Activated CD8-positive, alpha-beta T cell treated with anti-CD3 and anti-CD28 coated beads, Interleukin-2, amount 10 ng/mL, durations not matched to agents 7 days and 5 days (primary cell): Measurements from ENCODE around the gene GTF2IRD1. TPM values are rescaled to one million over a fixed set of nuclear protein-coding genes. Genes with fewer than 3 reads are reported as not detected.
A peak's percentile ranks its signal among the peaks of the same experiment; 100 is the strongest.

Experiments
- ATAC-seq: fragments of 150-1000 bp; cut with Tn5 transposase; one replicate; pipeline ENCODE4 v1.10.0; 2021; ENCODE audit warnings: moderate library complexity
- CTCF ChIA-PET: fragments of 350-600 bp; sonication (Branson Sonifier 250); formaldehyde crosslinking; loops from one replicate; lab custom pipeline; 2021; ENCODE audit warnings: antibody characterized with exemption; lab: Charles Lee
- POLR2A ChIA-PET: fragments of 350-600 bp; sonication (Branson Sonifier 250); formaldehyde crosslinking; loops from one replicate; lab custom pipeline; 2021; ENCODE audit warnings: antibody characterized with exemption; lab: Charles Lee
- DNase-seq: peaks from one replicate; pipeline ENCODE4 v3.0.0-alpha.2; 2020
- H3K27ac Mint-ChIP-seq: one replicate; pipeline ENCODE4 v1.8.0; 2021; ENCODE audit warnings: mild to moderate bottlenecking, mixed read lengths
- H3K27me3 Mint-ChIP-seq: one replicate; pipeline ENCODE4 v1.8.0; 2021; ENCODE audit warnings: low read depth, mixed read lengths
- H3K36me3 Mint-ChIP-seq: one replicate; pipeline ENCODE4 v1.8.0; 2021; ENCODE audit warnings: low read depth, mixed read lengths
- H3K4me1 Mint-ChIP-seq: one replicate; pipeline ENCODE4 v1.8.0; 2021; ENCODE audit warnings: low read depth, mixed read lengths
- H3K4me3 Mint-ChIP-seq: one replicate; pipeline ENCODE4 v1.8.0; 2021; ENCODE audit warnings: mild to moderate bottlenecking, mixed read lengths
- H3K9me3 Mint-ChIP-seq: one replicate; pipeline ENCODE4 v1.8.0; 2022; ENCODE audit warnings: mixed read lengths; ENCODE audit not compliant: insufficient read depth
- total RNA-seq, 2 experiments: library from RNA; stranded (reverse); gene quantifications; one replicate each; pipeline ENCODE4 v1.2.3, GENCODE V29; 2021

Gene GTF2IRD1
- total RNA-seq, 2 experiments from 2014 or later: not detected

GRCh38 chr7:74582447-74583039 lies 128.8 kb downstream of the GTF2IRD1 start:
- Mint-ChIP-seq H3K4me3 (no peak overlapping the region), H3K36me3 (no peaks in the 10 kb centered on the region), H3K27ac (no peak overlapping the region), H3K27me3 (no peaks in the 10 kb centered on the region), H3K4me1 (no peaks in the 10 kb centered on the region), H3K9me3 (no peaks in the 10 kb centered on the region)
- ChIA-PET CTCF (no interaction called here), POLR2A (no interaction called here)
- ATAC-seq (no peak), DNase-seq (no peak)

- Mint-ChIP-seq H3K36me3 (no peaks in the 10 kb centered on the region), H3K4me1 (no peaks in the 10 kb centered on the region), H3K27me3 (no peaks in the 10 kb centered on the region), H3K4me3 (no peak overlapping the region), H3K9me3 (no peaks in the 10 kb centered on the region), H3K27ac (no peak overlapping the region)
- no peak for ATAC-seq
- ChIA-PET CTCF (no interaction called here), POLR2A (no interaction called here)
- no peak for DNase-seq
Measured at GRCh38 chr7:74583630-74584029, 129.9 kb downstream of the GTF2IRD1 start.

- H3K4me1 Mint-ChIP-seq: no peaks in the 10 kb centered on the region
- no peaks in the 10 kb centered on the region for H3K27me3 Mint-ChIP-seq
- H3K27ac Mint-ChIP-seq: no peak overlapping the region
- CTCF ChIA-PET: no interaction called here
- POLR2A ChIA-PET: no interaction called here
- DNase-seq: no peak
- no peaks in the 10 kb centered on the region for H3K9me3 Mint-ChIP-seq
- H3K36me3 Mint-ChIP-seq: no peaks in the 10 kb centered on the region
- H3K4me3 Mint-ChIP-seq: no peak overlapping the region
- no peak for ATAC-seq
Measured at GRCh38 chr7:74584160-74584954, 130.7 kb downstream of the GTF2IRD1 start.

DNA sequence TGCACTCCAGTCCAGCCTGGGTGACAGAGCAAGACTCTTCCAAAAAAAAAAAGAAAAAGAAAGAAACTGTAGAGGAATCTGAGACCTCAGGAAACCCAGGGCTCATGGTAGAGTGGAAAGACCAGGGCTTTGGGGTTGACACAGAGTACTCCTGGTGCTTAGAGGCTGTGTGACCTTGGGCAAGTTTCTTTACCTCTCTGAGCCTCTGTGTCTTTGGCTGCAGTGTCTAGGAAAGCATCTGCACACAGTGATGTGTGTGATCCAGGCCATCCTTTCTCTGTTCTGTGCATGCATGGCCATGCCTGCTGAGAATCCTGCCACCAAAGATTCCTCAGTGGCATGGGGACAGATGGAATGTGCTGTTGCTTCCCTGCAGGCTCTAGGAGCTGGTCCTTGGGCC lies 132.1 kb downstream of the GTF2IRD1 start:
- no peaks in the 10 kb centered on the region for H3K4me1 Mint-ChIP-seq
- ATAC-seq: no peak
- H3K36me3 Mint-ChIP-seq: no peaks in the 10 kb centered on the region
- POLR2A ChIA-PET: no interaction called here
- CTCF ChIA-PET: no interaction called here
- no peak overlapping the region for H3K4me3 Mint-ChIP-seq
- no peak for DNase-seq
- no peak overlapping the region for H3K27ac Mint-ChIP-seq
- H3K27me3 Mint-ChIP-seq: no peaks in the 10 kb centered on the region
- no peaks in the 10 kb centered on the region for H3K9me3 Mint-ChIP-seq

DNA sequence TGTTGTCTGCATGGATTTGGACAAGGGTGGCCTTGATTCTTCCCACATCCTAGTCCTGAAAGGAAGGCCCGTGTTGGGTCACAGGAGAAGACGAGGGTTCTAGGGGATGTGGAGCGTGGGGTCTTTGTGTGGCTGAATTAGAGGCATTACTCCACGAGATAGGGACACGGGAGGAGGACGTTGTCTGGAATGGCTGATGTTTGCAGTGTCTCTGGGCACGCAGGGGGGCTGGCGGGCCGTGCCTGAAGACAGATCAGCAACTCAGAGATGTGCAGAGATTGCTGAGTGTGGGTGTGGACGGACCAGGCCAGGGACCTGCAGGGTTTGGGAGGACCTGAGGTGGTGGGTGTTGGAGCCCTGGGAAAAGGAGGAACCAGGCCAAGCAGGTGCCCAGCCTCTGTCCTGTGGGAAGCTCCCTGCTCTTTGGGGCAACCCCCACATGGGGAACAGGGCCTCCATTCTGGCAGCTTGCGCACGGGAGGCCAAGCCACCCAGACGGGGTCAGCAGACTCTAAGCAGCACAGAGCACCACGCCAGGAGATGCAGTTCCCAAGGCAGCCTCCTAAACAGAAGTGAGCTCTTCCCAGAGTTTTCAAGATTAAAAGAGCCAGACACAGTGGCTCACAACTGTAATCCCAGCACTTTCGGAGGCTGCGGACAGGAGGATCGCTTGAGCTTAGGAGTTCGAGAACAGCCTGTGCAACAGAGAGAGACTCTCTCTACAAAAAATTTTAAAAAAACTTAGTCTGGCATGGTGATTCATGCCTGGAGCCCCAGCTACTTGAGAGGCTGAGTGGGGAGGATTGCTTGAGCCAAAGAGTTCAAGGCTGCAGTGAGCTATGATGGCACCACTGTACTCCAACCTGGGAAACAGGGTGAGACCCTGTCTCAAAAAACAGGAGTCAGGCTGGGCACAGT lies 132.8 kb downstream of the GTF2IRD1 start:
- H3K27ac Mint-ChIP-seq: no peak overlapping the region
- DNase-seq (no peak), ATAC-seq (no peak)
- H3K27me3 Mint-ChIP-seq: no peaks in the 10 kb centered on the region
- H3K36me3 Mint-ChIP-seq: no peaks in the 10 kb centered on the region
- ChIA-PET POLR2A (interaction anchor here (0.7 kb wide), 1 partner anchor 1665 kb away, joined by 3 read pairs; no protein-coding TSS in a partner anchor), CTCF (interaction anchor here (0.8 kb wide), 1 partner anchor 19 kb away, joined by 3 read pairs; no protein-coding TSS in a partner anchor)
- no peak overlapping the region for H3K4me3 Mint-ChIP-seq
- no peaks in the 10 kb centered on the region for H3K9me3 Mint-ChIP-seq
- no peaks in the 10 kb centered on the region for H3K4me1 Mint-ChIP-seq

DNA sequence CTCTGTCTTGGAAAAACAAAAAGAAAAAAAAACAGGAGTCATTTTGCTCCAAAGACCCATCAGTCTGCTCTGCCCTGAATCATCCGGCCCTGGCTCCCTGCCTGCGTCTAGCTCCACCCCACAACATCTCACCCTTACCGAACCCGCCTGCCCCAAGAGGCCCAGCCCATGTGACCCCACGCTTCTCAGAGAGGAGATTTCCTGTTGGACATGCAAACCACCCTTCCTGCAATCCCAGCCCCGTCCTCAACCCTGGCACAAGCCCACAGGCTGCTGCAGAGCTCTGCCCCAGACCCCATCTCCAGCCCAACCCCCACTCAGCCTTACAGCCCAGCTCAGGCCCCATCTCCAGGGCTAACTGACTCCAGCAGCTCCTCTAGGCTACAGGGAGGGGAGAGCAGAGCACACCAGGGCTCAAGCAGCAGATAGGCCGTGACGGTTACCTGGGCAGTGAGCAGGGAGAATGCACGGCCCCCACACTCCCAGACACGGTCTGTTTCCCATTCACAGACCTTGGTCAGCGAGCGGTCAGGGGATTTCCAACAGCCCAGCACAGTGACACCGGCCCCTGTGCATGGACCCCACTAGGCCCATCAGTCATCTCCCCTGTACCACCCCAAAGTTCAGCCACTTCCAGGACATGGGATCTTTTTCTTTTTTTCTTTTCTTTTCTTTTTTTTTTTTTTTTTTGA lies 133.9 kb downstream of the GTF2IRD1 start:
- CTCF ChIA-PET: interaction anchor here (0.8 kb wide), 1 partner anchor 18 kb away, joined by 3 read pairs; no protein-coding TSS in a partner anchor
- no peak for ATAC-seq

GRCh38 chr7:74590813-74591212 lies 137.1 kb downstream of the GTF2IRD1 start:
- ATAC-seq (no peak), DNase-seq (no peak)
- POLR2A ChIA-PET: no interaction called here
- Mint-ChIP-seq H3K9me3 (no peaks in the 10 kb centered on the region), H3K27ac (no peak overlapping the region), H3K36me3 (no peaks in the 10 kb centered on the region), H3K27me3 (no peaks in the 10 kb centered on the region), H3K4me3 (no peak overlapping the region), H3K4me1 (no peaks in the 10 kb centered on the region)
- CTCF ChIA-PET: no interaction called here

More for the DNA sequence above, 133.9 kb downstream of the GTF2IRD1 start:
- POLR2A ChIA-PET: no interaction called here
- H3K9me3 Mint-ChIP-seq: no peaks in the 10 kb centered on the region
- no peak overlapping the region for H3K4me3 Mint-ChIP-seq
- no peak overlapping the region for H3K27ac Mint-ChIP-seq
- H3K36me3 Mint-ChIP-seq: no peaks in the 10 kb centered on the region
- no peaks in the 10 kb centered on the region for H3K27me3 Mint-ChIP-seq
- no peak for DNase-seq
- no peaks in the 10 kb centered on the region for H3K4me1 Mint-ChIP-seq

DNA sequence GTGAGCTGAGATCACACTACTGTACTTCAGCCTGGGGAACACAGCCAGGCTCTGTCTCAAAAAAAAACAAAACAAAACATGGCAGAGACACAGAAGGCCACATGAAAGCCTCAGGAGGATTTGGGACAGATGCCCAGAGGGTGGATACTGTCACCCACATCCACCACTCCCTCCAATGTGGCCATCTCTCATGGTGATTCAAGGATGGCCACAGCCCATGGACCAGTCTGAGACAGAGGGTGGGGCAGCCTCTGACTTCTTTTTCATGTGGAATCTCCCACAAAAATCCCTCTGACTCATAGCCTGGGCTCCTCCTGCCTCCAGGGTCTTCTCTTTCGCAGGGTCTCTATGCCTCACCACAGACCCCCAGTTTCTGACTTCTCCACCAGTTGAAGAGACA lies 144.9 kb downstream of the GTF2IRD1 start:
- DNase-seq: no peak
- no peak for ATAC-seq
- H3K27ac Mint-ChIP-seq: no peak overlapping the region
- H3K27me3 Mint-ChIP-seq: no peaks in the 10 kb centered on the region
- POLR2A ChIA-PET: no interaction called here
- no peak overlapping the region for H3K4me3 Mint-ChIP-seq
- peaks cover 4% of the 10 kb centered on the region for H3K4me1 Mint-ChIP-seq
- CTCF ChIA-PET: no interaction called here
- H3K9me3 Mint-ChIP-seq: no peaks in the 10 kb centered on the region
- no peaks in the 10 kb centered on the region for H3K36me3 Mint-ChIP-seq

- Mint-ChIP-seq H3K27ac (peak overlapping the region; percentile 6), H3K27me3 (no peaks in the 10 kb centered on the region), H3K4me1 (peaks cover 4% of the 10 kb centered on the region), H3K36me3 (no peaks in the 10 kb centered on the region), H3K4me3 (no peak overlapping the region), H3K9me3 (no peaks in the 10 kb centered on the region)
- ATAC-seq (no peak), DNase-seq (no peak)
- CTCF ChIA-PET: no interaction called here
- POLR2A ChIA-PET: no interaction called here
Measured at GRCh38 chr7:74599244-74599643, 145.5 kb downstream of the GTF2IRD1 start.

DNA sequence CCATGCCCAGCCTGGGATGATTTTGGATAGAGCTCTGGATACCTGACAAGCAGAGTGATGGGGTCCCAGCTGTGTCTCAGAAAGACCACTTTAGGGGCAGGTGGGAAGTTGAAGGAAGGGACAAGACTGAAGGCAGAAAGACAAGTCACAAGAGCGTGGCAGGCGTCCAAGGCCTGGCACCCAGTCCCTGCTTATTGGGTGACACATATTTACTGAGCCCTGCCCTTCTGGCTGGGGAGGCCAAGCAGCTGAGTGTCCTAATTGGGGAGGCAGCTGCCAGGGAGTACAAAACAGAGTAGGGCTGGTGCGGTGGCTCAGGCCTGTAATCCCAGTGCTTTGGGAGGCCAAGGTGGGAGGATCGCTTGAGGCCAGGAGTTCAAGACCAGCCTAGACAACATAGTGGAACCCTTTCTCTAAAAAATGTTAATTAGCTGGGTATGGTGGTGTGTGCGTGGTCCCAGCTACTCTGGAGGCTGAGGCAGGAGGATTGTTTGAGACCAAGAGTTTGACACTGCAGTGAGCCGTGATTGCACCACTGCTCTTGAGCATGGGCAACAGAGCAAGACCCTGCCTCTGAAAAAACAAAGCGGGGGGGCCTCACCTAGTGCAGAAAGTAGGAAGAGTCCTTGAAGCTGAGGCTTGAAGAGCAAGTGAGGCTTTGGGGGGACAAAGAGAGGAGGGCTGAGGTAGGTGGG lies 150.8 kb downstream of the GTF2IRD1 start:
- ATAC-seq (no peak), DNase-seq (no peak)
- POLR2A ChIA-PET: no interaction called here
- Mint-ChIP-seq H3K36me3 (no peaks in the 10 kb centered on the region), H3K9me3 (no peaks in the 10 kb centered on the region), H3K4me3 (no peak overlapping the region), H3K27me3 (peaks cover 7% of the 10 kb centered on the region), H3K27ac (no peak overlapping the region), H3K4me1 (peaks cover 14% of the 10 kb centered on the region)
- CTCF ChIA-PET: no interaction called here
